ENCODE results near the gene GALNT7.
A peak's percentile ranks its signal among the peaks of the same experiment; 100 is the strongest.

Gene GALNT7

GRCh38 chr4:173346074-173346473, 177.5 kb downstream of the GALNT7 start:
- peak; percentile 41 for DNase-seq (ENCODE audit: low read depth)

DNA sequence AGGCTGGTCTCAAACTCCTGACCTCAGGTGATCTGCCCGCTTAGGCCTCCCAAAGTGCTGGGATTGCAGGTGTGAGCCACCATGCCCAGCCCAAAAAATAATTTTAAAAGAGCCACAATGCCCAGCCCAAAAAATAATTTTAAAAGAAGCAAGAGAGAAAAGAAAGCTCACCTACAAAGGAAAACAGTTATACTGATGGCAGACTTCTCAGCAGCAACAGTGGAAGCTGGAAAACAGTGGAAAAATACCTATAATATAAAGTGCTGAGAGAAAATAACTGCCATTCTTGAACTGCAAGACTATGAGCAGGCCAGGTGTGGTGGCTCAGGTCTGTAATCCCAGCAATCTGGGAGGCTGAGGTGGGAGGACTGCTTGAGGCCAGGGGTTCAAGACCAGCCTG, 178.9 kb downstream of the GALNT7 start:
- DNase-seq (ENCODE audit: low read depth), result no peak

DNA sequence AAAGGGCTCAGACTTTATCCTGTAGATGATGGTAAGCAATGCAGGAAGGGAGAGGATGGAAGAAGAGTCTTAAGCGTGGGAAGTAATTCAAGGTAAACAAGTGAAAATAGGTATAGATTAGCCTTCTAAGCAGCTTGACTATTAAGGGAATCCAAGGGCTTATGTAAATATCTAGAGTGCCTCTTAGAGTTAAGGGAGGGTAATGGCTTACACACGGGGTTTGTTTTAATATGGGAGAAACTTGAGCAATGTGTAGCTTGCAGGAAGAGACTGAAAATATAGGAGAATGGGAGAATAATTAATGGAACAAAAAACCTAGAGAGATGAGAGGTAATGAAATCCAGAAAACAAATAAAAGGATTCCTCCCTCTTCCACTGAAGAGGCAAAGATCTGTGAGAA, 189.3 kb downstream of the GALNT7 start:
- no peak for DNase-seq (ENCODE audit: low read depth)

DNA sequence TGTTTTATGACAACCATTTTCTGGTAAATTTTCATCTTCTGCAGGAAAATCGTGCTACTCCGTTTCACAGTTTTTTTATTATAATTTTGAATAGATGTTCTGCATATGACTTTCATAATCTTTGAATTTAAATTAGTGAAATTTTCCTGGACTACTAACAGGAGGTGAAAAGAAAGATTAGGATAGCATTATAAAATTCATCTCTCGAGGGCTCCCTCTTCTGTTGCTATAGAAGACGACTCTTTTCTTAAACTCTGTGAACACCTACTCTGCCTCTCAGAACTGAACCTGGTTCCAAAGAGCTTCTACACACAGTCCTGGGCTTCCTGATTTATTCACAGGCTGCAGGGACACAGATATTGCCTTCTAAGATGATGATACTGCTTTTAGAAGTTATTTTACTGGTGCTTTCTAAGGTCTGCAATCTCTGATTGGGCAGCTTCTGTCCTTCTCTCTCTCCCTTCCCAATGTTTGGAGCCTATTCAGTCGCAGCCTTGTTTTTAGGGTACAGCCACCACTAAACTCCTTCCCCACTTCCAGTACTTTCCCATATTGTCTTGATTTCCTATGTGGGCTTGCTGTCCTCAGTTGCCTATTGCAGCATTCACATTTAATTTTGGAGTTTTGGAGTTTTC, 192.1 kb downstream of the GALNT7 start:
- DNase-seq (ENCODE audit: low read depth), result no peak

DNA sequence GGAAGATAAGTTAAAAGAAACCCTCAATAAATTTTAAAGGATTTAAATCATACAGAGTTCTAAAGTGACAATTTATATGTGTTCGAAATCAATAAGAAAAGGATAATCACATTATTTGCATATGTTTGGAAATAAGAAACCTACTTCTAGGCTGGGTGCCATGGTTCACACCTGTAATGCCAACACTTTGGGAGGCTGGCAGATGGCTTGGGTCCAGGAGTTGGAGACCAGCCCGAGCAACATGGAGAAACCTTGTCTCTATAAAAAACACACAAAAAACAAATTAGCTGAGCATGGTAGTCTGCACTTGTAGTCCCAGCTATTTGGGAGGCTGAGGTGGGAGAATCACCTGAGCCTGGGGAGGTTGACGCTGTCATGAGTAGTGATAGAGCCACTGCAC, 194.1 kb downstream of the GALNT7 start:
- no peak for DNase-seq (ENCODE audit: low read depth)

GRCh38 chr4:173365359-173365996, 196.9 kb downstream of the GALNT7 start:
- DNase-seq (ENCODE audit: low read depth), result no peak

- peak; percentile 42 for DNase-seq (ENCODE audit: low read depth)
Measured at GRCh38 chr4:173367285-173367684, 198.7 kb downstream of the GALNT7 start.

GRCh38 chr4:173367946-173368345, 199.3 kb downstream of the GALNT7 start:
- peak; percentile 20 for DNase-seq (ENCODE audit: low read depth)

DNA sequence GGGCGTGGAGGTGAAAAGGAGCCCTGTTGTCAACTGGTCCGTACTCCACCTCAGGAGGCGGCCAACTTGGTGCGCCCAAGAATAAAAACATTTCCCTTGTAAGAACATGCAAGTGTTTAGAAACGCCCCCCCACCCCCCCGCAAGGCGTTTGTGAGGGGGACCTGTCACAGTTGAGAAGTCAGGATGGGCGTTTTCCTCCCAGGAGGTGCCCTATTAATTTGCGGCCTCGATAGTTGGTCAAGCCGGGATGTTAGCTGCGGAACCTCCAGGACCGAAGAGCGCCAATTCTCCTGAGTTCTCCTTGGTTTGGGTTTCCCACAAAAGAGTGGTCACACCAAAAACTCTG, 201.5 kb downstream of the GALNT7 start:
- DNase-seq (ENCODE audit: low read depth), result no peak

DNA sequence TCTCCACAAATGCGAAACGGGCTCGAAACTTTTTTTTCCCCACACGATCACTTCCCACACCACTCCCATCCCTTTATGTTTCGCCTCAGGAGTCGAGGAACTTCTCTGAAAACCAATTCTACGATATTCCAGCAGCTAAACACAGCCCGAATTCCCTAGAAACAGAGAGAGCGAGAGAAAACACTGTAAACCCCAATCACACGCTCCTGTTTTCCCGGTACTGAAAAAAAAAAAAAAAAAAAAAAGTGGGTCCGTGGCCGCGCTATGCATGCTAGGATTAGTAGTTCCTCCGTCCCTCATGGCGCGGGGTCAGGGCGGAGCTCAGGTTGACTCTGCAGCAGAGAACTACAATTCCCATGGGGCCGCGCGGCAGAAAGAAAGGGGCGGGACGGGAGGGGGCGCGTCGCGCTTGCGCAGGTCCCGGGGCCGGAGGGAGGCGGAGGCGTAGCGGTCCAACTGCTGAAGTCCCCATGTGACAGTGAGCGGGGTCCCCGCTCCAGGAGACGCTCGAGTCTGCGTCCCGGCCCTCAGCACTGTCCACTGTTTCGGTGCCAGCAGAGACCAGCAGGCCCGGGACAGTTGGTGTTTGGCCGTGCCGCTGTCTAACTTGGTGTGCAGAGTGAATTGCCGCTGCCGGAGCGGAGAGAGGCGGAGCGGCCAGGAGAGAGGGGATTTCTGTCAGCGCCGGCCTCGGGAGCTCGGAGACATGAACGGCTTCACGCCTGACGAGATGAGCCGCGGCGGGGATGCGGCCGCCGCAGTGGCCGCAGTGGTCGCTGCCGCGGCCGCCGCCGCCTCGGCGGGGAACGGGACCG, 202.1 kb downstream of the GALNT7 start, which contains the start of gene SAP30:
TSS of gene SAP30 (plus strand) at position 478 of the 815 bp plus-strand sequence. CDS start at position 707, 229 bp downstream.
- peak; percentile 99 for DNase-seq (ENCODE audit: low read depth)

DNA sequence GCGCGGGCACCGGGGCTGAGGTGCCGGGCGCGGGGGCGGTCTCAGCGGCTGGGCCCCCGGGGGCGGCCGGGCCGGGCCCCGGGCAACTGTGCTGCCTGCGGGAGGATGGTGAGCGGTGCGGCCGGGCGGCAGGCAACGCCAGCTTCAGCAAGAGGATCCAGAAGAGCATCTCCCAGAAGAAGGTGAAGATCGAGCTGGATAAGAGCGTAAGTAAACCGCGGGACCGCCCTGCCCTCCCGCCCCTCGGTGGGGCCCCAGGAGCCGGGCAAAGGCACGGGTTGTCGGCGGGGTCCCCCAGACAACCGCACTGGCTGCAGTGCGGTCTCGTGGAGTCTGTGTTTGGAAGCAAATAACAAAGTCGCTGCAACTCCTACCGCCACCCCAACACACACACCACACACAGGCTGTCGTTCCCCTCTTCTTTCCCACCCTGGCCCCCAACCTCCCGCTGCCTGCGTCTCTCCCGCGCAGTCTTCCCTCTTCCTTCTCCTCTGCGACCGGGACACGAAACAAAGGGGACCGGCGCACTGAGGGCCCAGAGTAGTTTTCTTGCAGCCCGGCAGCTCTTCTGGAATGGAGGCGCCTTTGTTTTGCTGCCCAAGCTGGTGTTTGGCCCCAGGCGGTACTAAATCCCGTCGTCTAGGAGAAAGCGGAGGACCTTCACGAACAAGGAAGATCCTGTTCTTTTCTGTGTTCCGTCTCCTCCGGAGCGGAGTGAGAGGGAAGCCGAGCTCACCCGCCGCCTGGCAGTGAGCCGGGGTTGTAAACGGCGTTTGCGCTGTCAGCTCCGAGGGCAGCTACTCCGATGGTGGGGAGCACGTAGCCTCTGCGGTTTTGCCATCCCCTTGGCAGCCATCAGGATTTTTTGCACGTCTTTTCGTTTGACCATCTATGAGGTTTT, 202.9 kb downstream of the GALNT7 start:
- DNase-seq (ENCODE audit: low read depth), result peak; percentile 77
